ENCODE results near the gene SGPL1. TPM values are rescaled to one million over a fixed set of nuclear protein-coding genes. Genes with fewer than 3 reads are reported as not detected.

The SGPL1 gene
- total RNA-seq, 1 experiment from 2014 or later = 69.4 TPM

DNA sequence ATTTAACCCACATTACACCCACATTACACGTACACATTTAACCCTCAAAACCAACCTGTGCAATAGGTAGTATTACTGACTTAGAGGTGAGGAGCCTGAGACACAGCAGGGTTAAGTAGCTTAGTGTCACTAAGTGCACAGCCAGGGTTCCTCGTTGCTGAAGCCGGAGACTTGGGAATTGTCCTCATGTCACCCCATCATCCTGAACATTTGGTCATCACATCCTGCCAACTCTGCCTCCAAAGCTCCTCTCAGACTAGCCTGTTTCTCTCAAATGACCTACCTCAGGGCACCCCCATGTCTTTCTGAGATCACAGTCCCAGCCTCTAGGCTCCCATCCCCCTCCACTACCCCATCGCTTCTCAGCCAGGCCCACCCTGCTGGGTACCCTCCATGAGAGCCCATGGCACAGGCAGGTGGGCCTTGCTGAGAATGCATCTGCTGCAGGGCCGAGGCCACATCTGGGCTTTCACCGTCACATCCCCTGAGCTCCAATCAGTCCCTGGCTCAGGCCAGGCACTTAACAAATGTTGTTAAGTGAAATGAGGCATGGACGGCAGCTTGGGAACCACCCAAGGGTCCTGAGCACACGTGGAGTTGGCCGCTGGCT, 93.7 kb downstream of the SGPL1 start:
- Histone ChIP-seq H3K9me2 (ENCODE audit: insufficient read depth) (no peaks in the 10 kb centered on the region), H4K20me1 (ENCODE audit: insufficient read depth) (no peaks in the 10 kb centered on the region), H2AFZ (ENCODE audit: low read depth, low read length, poor library complexity, severe bottlenecking) (no peak overlapping the region), H3K79me2 (ENCODE audit: insufficient read depth, low read length) (no peaks in the 10 kb centered on the region), H3K36me3 (ENCODE audit: control insufficient read depth in 1 of 2, insufficient read depth in 2 of 2, low read length in 2 of 2) (no peaks in the 10 kb centered on the region), H3K27ac (ENCODE audit: low read depth, low read length) (no peak overlapping the region), H3K9me3 (ENCODE audit: control insufficient read depth in 1 of 2, insufficient read depth in 1 of 2, low read depth in 1 of 2, low read length in 2 of 2) (no peaks in the 10 kb centered on the region), H3K4me3 (replicated peaks in 1 of 2; ENCODE audit: low read depth in 1 of 2, low read length in 2 of 2) (no peak overlapping the region), H3K9ac (ENCODE audit: low read length) (no peak overlapping the region), H3K27me3 (ENCODE audit: insufficient read depth, low read length) (no peaks in the 10 kb centered on the region), H3K4me2 (ENCODE audit: low read length) (no peak overlapping the region), H3K4me1 (ENCODE audit: control insufficient read depth in 1 of 2, insufficient read depth in 2 of 2, low read length in 2 of 2) (no peaks in the 10 kb centered on the region)
- ChIA-PET CTCF (no interaction called here), RAD21 (ENCODE audit: low non-redundant PET in 1 of 2, low total read pairs in 2 of 2, uncharacterized antibody in 2 of 2, unreplicated experiment in 2 of 2) (no interaction called here), POLR2A (no interaction called here)
- no peak for ATAC-seq
- no peak for TF ChIP-seq CEBPB (IDR thresholded peaks at IDR 0.05; ENCODE audit: low read depth)
- no peak for TF ChIP-seq SRF (IDR thresholded peaks at IDR 0.05; ENCODE audit: low read depth)
- no peak for TF ChIP-seq CBX3 (IDR thresholded peaks at IDR 0.05; ENCODE audit: low read depth)
- TF ChIP-seq YY1 (IDR thresholded peaks at IDR 0.05; ENCODE audit: extremely low read depth, insufficient replicate concordance, low read depth, low read length) = no peak
- TF ChIP-seq RAD21 (IDR thresholded peaks at IDR 0.05; ENCODE audit: low read depth) = no peak
- no peak for TF ChIP-seq ELF1 (IDR thresholded peaks at IDR 0.05; ENCODE audit: borderline replicate concordance, low read depth)
- TF ChIP-seq EZH2phosphoT487 (IDR thresholded peaks at IDR 0.05; ENCODE audit: borderline replicate concordance) = no peak
- TF ChIP-seq, protein P1, sequence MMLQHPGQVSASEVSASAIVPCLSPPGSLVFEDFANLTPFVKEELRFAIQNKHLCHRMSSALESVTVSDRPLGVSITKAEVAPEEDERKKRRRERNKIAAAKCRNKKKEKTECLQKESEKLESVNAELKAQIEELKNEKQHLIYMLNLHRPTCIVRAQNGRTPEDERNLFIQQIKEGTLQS (IDR thresholded peaks at IDR 0.05) = no peak
- TF ChIP-seq POLR2AphosphoS5 (IDR thresholded peaks at IDR 0.05; ENCODE audit: low read depth, low read length) = no peak
- no peak for TF ChIP-seq POLR2A (IDR thresholded peaks at IDR 0.05; ENCODE audit: borderline replicate concordance, extremely low read depth, insufficient read depth, insufficient read length)
- TF ChIP-seq, protein P2, sequence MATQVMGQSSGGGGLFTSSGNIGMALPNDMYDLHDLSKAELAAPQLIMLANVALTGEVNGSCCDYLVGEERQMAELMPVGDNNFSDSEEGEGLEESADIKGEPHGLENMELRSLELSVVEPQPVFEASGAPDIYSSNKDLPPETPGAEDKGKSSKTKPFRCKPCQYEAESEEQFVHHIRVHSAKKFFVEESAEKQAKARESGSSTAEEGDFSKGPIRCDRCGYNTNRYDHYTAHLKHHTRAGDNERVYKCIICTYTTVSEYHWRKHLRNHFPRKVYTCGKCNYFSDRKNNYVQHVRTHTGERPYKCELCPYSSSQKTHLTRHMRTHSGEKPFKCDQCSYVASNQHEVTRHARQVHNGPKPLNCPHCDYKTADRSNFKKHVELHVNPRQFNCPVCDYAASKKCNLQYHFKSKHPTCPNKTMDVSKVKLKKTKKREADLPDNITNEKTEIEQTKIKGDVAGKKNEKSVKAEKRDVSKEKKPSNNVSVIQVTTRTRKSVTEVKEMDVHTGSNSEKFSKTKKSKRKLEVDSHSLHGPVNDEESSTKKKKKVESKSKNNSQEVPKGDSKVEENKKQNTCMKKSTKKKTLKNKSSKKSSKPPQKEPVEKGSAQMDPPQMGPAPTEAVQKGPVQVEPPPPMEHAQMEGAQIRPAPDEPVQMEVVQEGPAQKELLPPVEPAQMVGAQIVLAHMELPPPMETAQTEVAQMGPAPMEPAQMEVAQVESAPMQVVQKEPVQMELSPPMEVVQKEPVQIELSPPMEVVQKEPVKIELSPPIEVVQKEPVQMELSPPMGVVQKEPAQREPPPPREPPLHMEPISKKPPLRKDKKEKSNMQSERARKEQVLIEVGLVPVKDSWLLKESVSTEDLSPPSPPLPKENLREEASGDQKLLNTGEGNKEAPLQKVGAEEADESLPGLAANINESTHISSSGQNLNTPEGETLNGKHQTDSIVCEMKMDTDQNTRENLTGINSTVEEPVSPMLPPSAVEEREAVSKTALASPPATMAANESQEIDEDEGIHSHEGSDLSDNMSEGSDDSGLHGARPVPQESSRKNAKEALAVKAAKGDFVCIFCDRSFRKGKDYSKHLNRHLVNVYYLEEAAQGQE (IDR thresholded peaks at IDR 0.05; ENCODE audit: low read depth) = no peak
- TF ChIP-seq SP1 (IDR thresholded peaks at IDR 0.05; ENCODE audit: low read depth) = no peak
- no peak for TF ChIP-seq TCF7L2 (IDR thresholded peaks at IDR 0.05; ENCODE audit: borderline replicate concordance, extremely low read depth, insufficient read depth, insufficient read length)
- no peak for TF ChIP-seq EZH2 (IDR thresholded peaks at IDR 0.05)
- TF ChIP-seq ZNF274 (IDR thresholded peaks at IDR 0.05; ENCODE audit: low read depth, low read length) = no peak
- no peak for TF ChIP-seq SIN3A (IDR thresholded peaks at IDR 0.05; ENCODE audit: low read depth)
- intact Hi-C loops (cut with micrococcal nuclease) = no loop called here
- DNase-seq (ENCODE audit: low read depth, low spot score) = no peak
- no TSS peak for BruUV-seq (replicated peaks)

Data from HCT116 (cell line).